Stomach (tissue), 9 donors: ENCODE results near the gene CCL17. TPM values are rescaled to one million over a fixed set of nuclear protein-coding genes. Genes with fewer than 3 reads are reported as not detected.
A peak's percentile ranks its signal among the peaks of the same experiment; 100 is the strongest.

Experiments used
- DNase-seq, 2 donors: peaks; one replicate each; pipeline versions ENCODE4 v3.0.0 to v3.0.0-alpha.2; 2013 to 2019
- H3K27ac ChIP-seq, 5 donors: fragments of 200-600 bp in 4 of 5; sonication (generic) in 4 of 5; one replicate each; pipeline ENCODE4 v1.5.1; 2013 to 2019; ENCODE audit warnings: mild to moderate bottlenecking in 1 of 5, moderate library complexity in 1 of 5
- H3K27me3 ChIP-seq, 3 donors: fragments of 200-600 bp; sonication (generic); one replicate each; pipeline ENCODE4 v1.5.1; 2017 to 2019; ENCODE audit warnings: mixed run types in 1 of 3
- H3K36me3 ChIP-seq, 4 donors: fragments of 200-600 bp; sonication (generic); 1 replicate in 3 of 4; 2 replicates in 1 of 4; pipeline ENCODE4 v1.5.1; 2016 to 2019
- H3K4me1 ChIP-seq, 4 donors: fragments of 200-600 bp; sonication (generic); one replicate each; pipeline ENCODE4 v1.5.1; 2016 to 2019
- H3K4me3 ChIP-seq, 4 donors: fragments of 200-600 bp; sonication (generic) in 3 of 4; one replicate each; pipeline ENCODE4 v1.5.1; 2016 to 2019; ENCODE audit warnings: mild to moderate bottlenecking in 1 of 4
- H3K9me3 ChIP-seq, 4 donors: fragments of 200-600 bp; sonication (generic); one replicate each; pipeline ENCODE4 v1.5.1; 2016 to 2019
- EP300 ChIP-seq: sonication (generic); formaldehyde crosslinking; IDR thresholded peaks from one replicate; pipeline ENCODE4 v1.6.1; 2017; ENCODE audit warnings: antibody characterized with exemption
- POLR2A ChIP-seq, 4 donors: fragments of 450-650 bp; IDR thresholded peaks; one replicate each; pipeline ENCODE4 v1.6.1; 2016; ENCODE audit warnings: antibody characterized with exemption in 4 of 4, control low read depth in 2 of 4, mild to moderate bottlenecking in 1 of 4, moderate library complexity in 1 of 4
- POLR2AphosphoS5 ChIP-seq, 3 donors: sonication (generic); formaldehyde crosslinking; IDR thresholded peaks; one replicate each; pipeline ENCODE4 v1.6.1; 2016; ENCODE audit warnings: antibody characterized with exemption in 3 of 3
- WGBS, 5 donors: extraction: QIAGEN DNeasy Blood & Tissue Kit in 3 of 5; methylation state at CpG; one replicate each; pipeline versions ENCODE4 v1.1.5 to v1.1.7; 2013 to 2018; 5-methylcytosine and 5-hydroxymethylcytosine counted together
- intact Hi-C: fragments of 100-400 bp; cut with DNase I; formaldehyde crosslinking; loops from one replicate; pipeline ENCODE4 v1.15.1; 2023; ENCODE audit warnings: low total_unique reads
- polyA plus RNA-seq, 3 donors: library from polyadenylated mRNA; stranded (reverse); fragments of 200-250 nt; gene quantifications; one replicate each; pipeline ENCODE4 v1.2.3, GENCODE V29; 2013
- total RNA-seq, 5 donors: library from RNA; depleted of rRNA; stranded (reverse); fragments of >200 nt; gene quantifications; one replicate each; pipeline versions ENCODE4 v1.1.0 to v1.2.3, GENCODE V29; 2014 to 2016
- TF ChIP-seq, protein P1 (sequence below), 7 experiments: fragments of 450-650 bp in 4 of 7; fragments of 200-600 bp in 3 of 7; sonication (generic) in 3 of 7; IDR thresholded peaks; one replicate each; pipeline ENCODE4 v1.5.1; 2016 to 2019; ENCODE audit warnings: antibody characterized with exemption in 7 of 7, control low read depth in 2 of 7, mild to moderate bottlenecking in 1 of 7
- donor health status: healthy with polysubstance abuse.
- donor health status: Bipolar disorder and iron deficiency.
- donor health status: healthy.

CCL17 gene
- total and polyA plus RNA-seq, 8 donors, result 3.9 TPM; not detected in 7

GRCh38 chr16:57423152-57423551, 18.6 kb downstream of the CCL17 start:
- H3K9me3 ChIP-seq, result no peaks in the 10 kb centered on the region
- H3K4me1 ChIP-seq, result peaks cover 13 to 35% (median 25%) of the 10 kb centered on the region in 4 donors
- H3K27ac ChIP-seq, result no peak overlapping the region
- 73 to 87% (median 80%) methylated on average over 2 of the region's 2 CpGs for WGBS, 5 donors
- intact Hi-C loops, result loop anchor here (10.0 kb wide), 1 partner anchor 92 kb away; no protein-coding TSS in a partner anchor
- H3K27me3 ChIP-seq, result no peaks in the 10 kb centered on the region
- H3K4me3 ChIP-seq, result no peak overlapping the region
- peak in 1 of 2 donors; percentile 9 for DNase-seq
- TF ChIP-seq EP300 (no peak), POLR2A (IDR thresholded peaks at IDR 0.05) (no peak), POLR2AphosphoS5 (IDR thresholded peaks at IDR 0.05) (no peak)
- TF ChIP-seq, protein P1, sequence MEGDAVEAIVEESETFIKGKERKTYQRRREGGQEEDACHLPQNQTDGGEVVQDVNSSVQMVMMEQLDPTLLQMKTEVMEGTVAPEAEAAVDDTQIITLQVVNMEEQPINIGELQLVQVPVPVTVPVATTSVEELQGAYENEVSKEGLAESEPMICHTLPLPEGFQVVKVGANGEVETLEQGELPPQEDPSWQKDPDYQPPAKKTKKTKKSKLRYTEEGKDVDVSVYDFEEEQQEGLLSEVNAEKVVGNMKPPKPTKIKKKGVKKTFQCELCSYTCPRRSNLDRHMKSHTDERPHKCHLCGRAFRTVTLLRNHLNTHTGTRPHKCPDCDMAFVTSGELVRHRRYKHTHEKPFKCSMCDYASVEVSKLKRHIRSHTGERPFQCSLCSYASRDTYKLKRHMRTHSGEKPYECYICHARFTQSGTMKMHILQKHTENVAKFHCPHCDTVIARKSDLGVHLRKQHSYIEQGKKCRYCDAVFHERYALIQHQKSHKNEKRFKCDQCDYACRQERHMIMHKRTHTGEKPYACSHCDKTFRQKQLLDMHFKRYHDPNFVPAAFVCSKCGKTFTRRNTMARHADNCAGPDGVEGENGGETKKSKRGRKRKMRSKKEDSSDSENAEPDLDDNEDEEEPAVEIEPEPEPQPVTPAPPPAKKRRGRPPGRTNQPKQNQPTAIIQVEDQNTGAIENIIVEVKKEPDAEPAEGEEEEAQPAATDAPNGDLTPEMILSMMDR (IDR thresholded peaks at IDR 0.05), result no peak
- H3K36me3 ChIP-seq, result peaks cover under 1 to 23% (median 17%) of the 10 kb centered on the region in 4 donors

DNA sequence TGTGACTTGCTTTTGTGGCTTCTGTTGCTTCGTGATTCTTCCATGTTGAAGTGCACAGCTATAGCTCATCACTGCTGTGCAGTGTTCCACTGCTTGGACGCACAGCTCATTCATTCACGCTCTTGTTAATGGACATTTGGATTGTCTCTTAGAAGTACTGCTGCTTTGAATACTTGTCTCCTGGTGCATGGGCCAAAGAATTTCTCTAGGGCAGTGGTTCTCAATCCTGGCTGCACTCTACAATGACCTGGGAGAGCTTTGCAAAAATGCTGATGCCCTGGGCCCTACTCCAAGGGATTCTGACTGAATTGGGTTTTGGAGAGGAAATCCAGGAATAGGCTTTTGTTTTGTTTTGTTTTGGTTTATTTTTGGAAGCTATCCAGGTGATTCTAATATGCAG, 20.0 kb downstream of the CCL17 start:
- Histone ChIP-seq H3K9me3 (no peaks in the 10 kb centered on the region), H3K4me1 (peaks cover 6 to 26% (median 15%) of the 10 kb centered on the region in 4 donors), H3K27me3 (no peaks in the 10 kb centered on the region), H3K27ac (no peak overlapping the region), H3K36me3 (peaks cover 12 to 36% (median 31%) of the 10 kb centered on the region in 4 donors), H3K4me3 (no peak overlapping the region)
- 72 to 84% (median 78%) methylated on average over 3 of the region's 3 CpGs for WGBS, 5 donors
- intact Hi-C loops, result loop anchor here (10.0 kb wide), 1 partner anchor 90 kb away; no protein-coding TSS in a partner anchor
- DNase-seq, result peak in 1 of 2 donors; percentile 1
- TF ChIP-seq EP300 (no peak), POLR2AphosphoS5 (IDR thresholded peaks at IDR 0.05) (no peak), POLR2A (IDR thresholded peaks at IDR 0.05) (no peak)
- TF ChIP-seq, protein P1 (IDR thresholded peaks at IDR 0.05), result no peak

DNA sequence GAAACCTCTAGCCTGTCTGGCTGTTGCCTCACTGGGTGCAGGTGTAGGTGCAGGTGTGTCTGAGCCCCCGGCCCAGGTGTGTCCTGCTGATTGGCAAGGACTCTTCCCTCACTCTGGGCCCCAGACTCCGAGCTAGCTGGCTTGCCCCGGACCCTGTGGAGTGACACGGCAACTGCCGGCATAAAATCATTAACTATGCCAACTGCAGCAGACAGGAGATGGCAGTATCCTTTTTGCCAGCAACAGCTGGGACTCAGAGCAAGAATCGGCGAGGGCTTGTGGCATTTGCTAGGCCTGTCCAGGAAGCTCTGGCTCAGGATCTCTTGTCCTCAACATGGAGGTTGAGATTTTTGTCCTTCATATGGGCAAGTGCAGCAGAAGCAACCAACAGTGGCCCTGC, 21.8 kb downstream of the CCL17 start:
- H3K4me3 ChIP-seq, result no peak overlapping the region
- 84 to 97% (median 88%) methylated on average over 4 to 7 of the region's 7 CpGs for WGBS, 5 donors
- peaks cover 29 to 53% (median 49%) of the 10 kb centered on the region in 4 donors for H3K36me3 ChIP-seq
- H3K27ac ChIP-seq, result no peak overlapping the region
- no peak for TF ChIP-seq EP300
- TF ChIP-seq, protein P1 (IDR thresholded peaks at IDR 0.05), result no peak
- no peak for TF ChIP-seq POLR2AphosphoS5 (IDR thresholded peaks at IDR 0.05)
- TF ChIP-seq POLR2A (IDR thresholded peaks at IDR 0.05), result no peak
- H3K27me3 ChIP-seq, result no peaks in the 10 kb centered on the region
- H3K9me3 ChIP-seq, result no peaks in the 10 kb centered on the region
- DNase-seq, result peak in 1 of 2 donors; percentile 16
- H3K4me1 ChIP-seq, result peaks cover 6 to 26% (median 15%) of the 10 kb centered on the region in 4 donors
- intact Hi-C loops, result loop anchor here (10.0 kb wide), 1 partner anchor 88 kb away; no protein-coding TSS in a partner anchor

DNA sequence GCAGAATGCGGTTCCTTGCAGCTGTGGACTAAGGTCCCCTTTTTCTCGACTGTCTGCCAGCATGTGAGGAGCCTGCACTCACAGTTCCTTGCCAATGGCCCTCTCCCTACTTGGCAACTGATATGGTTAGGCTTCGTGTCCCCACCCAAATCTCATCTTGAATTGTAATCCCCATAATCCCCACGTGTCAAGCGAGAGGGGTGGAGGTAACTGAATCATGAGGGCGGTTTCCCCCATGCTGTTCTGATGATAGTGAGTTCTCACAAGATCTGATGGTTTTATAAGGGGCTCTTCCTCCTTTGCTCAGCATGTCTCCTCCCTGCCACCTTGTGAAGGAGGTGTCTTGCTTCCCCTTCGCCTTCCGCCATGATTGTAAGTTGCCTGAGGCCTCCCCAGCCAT, 22.7 kb downstream of the CCL17 start:
- Histone ChIP-seq H3K36me3 (peaks cover 39 to 63% (median 58%) of the 10 kb centered on the region in 4 donors), H3K9me3 (no peaks in the 10 kb centered on the region), H3K27ac (no peak overlapping the region), H3K4me3 (no peak overlapping the region), H3K27me3 (no peaks in the 10 kb centered on the region), H3K4me1 (peaks cover 3 to 21% (median 11%) of the 10 kb centered on the region in 4 donors)
- 64 to 76% (median 70%) methylated on average over 8 of the region's 8 CpGs for WGBS, 5 donors
- DNase-seq, result peak in 1 of 2 donors; percentile 17
- intact Hi-C loops, result loop anchor here (10.0 kb wide), 1 partner anchor 87 kb away; no protein-coding TSS in a partner anchor
- TF ChIP-seq POLR2AphosphoS5 (IDR thresholded peaks at IDR 0.05), result no peak
- TF ChIP-seq, protein P1 (IDR thresholded peaks at IDR 0.05), result no peak
- TF ChIP-seq EP300, result no peak
- TF ChIP-seq POLR2A (IDR thresholded peaks at IDR 0.05), result no peak
